Osteocyte (in vitro differentiated cells): ENCODE measurements around the gene ITK. TPM values are rescaled to one million over a fixed set of nuclear protein-coding genes. Genes with fewer than 3 reads are reported as not detected.
"Not testable (repeated sequence)": the region's sequence is repeated elsewhere in the genome, so short reads cannot be mapped to it uniquely, and the experiment has no call there.

ENCODE experiments used
- DNase-seq: peaks from one replicate; pipeline ENCODE4 v3.0.0; 2021; ENCODE audit warnings: mixed read lengths; ENCODE audit not compliant: unreplicated experiment; ENCODE audit errors: extremely low spot score
- H3K27ac Mint-ChIP-seq: one replicate; pipeline ENCODE4 v1.8.0; 2021; ENCODE audit warnings: mild to moderate bottlenecking, mixed read lengths; ENCODE audit not compliant: unreplicated experiment
- H3K27me3 Mint-ChIP-seq: one replicate; pipeline ENCODE4 v1.8.0; 2021; ENCODE audit warnings: mixed read lengths; ENCODE audit not compliant: unreplicated experiment
- H3K36me3 Mint-ChIP-seq: one replicate; pipeline ENCODE4 v1.8.0; 2021; ENCODE audit warnings: mixed read lengths; ENCODE audit not compliant: unreplicated experiment
- H3K4me1 Mint-ChIP-seq: one replicate; pipeline ENCODE4 v1.8.0; 2021; ENCODE audit warnings: mixed read lengths; ENCODE audit not compliant: unreplicated experiment
- H3K4me3 Mint-ChIP-seq: one replicate; pipeline ENCODE4 v1.8.0; 2021; ENCODE audit warnings: mild to moderate bottlenecking, moderate library complexity, mixed read lengths; ENCODE audit not compliant: unreplicated experiment
- H3K9me3 Mint-ChIP-seq: one replicate; pipeline ENCODE4 v1.8.0; 2021; ENCODE audit warnings: mixed read lengths; ENCODE audit not compliant: unreplicated experiment
- total RNA-seq: library from RNA; stranded (reverse); gene quantifications from 2 replicates; pipeline ENCODE4 v1.2.1, GENCODE V29; 2021
- TF ChIP-seq, protein P1 (sequence below): fragments of 200-600 bp; sonication (generic); IDR thresholded peaks from 2 replicates; pipeline ENCODE4 v1.5.0; 2021; ENCODE audit warnings: antibody characterized with exemption, mild to moderate bottlenecking, moderate library complexity

The ITK gene
- total RNA-seq, 1 donor from 2014 or later: not detected

- Mint-ChIP-seq H3K27ac (no peak overlapping the region), H3K9me3 (no peaks in the 10 kb centered on the region), H3K36me3 (no peaks in the 10 kb centered on the region), H3K4me3 (no peak overlapping the region), H3K27me3 (peaks cover 55% of the 10 kb centered on the region), H3K4me1 (no peaks in the 10 kb centered on the region)
- TF ChIP-seq, protein P1, sequence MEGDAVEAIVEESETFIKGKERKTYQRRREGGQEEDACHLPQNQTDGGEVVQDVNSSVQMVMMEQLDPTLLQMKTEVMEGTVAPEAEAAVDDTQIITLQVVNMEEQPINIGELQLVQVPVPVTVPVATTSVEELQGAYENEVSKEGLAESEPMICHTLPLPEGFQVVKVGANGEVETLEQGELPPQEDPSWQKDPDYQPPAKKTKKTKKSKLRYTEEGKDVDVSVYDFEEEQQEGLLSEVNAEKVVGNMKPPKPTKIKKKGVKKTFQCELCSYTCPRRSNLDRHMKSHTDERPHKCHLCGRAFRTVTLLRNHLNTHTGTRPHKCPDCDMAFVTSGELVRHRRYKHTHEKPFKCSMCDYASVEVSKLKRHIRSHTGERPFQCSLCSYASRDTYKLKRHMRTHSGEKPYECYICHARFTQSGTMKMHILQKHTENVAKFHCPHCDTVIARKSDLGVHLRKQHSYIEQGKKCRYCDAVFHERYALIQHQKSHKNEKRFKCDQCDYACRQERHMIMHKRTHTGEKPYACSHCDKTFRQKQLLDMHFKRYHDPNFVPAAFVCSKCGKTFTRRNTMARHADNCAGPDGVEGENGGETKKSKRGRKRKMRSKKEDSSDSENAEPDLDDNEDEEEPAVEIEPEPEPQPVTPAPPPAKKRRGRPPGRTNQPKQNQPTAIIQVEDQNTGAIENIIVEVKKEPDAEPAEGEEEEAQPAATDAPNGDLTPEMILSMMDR: no peak
- DNase-seq: no peak
These were observed 1.6 kb downstream of the ITK start for GRCh38 chr5:157182143-157182757.

DNA sequence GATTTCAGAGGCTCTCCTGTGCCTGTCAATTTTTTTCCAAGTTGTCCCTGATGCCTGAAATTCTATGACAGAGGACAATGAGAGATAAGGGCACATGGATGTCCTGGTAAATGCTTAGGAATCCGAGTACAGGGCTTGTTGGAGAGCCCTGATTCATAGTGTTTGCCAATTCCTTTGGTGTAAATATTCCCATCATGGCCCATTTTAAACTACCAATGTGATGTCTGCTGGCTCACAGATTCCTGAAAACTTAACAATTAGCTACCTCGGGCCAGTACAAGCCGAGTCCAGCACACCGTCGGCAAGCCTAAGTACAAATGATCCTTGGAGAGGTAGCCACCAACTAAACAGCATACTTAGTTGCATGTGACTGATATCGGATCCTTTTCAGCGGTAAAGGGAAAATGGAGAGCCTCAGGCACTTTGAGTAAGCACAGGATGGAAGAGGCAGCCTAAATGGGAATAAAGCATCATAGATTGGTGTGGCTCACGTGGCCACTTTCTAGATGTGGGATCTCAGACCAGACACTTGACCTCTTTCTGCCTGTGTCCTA lies 3.6 kb downstream of the ITK start:
- DNase-seq: no peak
- H3K4me1 Mint-ChIP-seq: no peaks in the 10 kb centered on the region
- no peaks in the 10 kb centered on the region for H3K36me3 Mint-ChIP-seq
- peaks cover 57% of the 10 kb centered on the region for H3K27me3 Mint-ChIP-seq
- no peak overlapping the region for H3K27ac Mint-ChIP-seq
- TF ChIP-seq, protein P1: no peak
- H3K9me3 Mint-ChIP-seq: no peaks in the 10 kb centered on the region
- no peak overlapping the region for H3K4me3 Mint-ChIP-seq

GRCh38 chr5:157185122-157185521 lies 4.5 kb downstream of the ITK start:
- DNase-seq, H3K36me3 Mint-ChIP-seq, H3K4me3 Mint-ChIP-seq, H3K9me3 Mint-ChIP-seq, H3K27ac Mint-ChIP-seq, H3K4me1 Mint-ChIP-seq: not testable (repeated sequence)
- H3K27me3 Mint-ChIP-seq: peaks cover 55% of the 10 kb centered on the region

DNA sequence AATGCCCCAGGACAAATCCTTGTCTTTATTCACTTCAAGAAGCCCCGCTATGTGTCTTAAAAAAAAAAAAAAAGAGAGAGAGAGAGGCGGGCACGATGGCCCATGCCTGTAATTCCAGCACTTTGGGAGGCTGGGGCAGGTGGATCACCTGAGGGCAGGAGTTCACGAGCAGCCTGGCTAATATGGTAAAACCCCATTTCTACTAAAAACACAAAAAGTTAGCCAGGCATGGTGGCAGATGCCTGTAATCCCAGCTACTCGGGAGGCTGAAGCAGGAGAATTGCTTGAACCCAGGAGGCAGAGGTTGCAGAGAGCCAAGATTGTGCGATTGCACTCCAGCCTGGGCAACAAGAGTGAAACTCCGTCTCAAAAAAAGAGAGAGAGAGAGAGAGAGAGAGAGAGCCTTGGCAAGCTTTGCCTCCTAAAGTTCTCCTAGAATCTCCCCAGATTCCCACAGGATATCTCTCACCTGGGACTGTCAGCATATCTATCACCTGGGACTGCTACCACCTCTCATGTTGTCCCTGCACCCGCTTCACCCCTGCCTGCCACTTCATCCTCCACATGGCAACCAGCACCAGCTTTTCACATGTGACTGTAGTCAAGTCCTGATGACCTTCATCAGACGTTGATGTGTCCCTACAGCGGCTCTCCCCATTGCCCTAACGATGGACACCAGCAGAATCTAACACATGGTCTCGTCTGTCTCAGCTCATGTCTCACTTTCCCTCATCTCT lies 5.8 kb downstream of the ITK start:
- H3K27me3 Mint-ChIP-seq: peaks cover 52% of the 10 kb centered on the region
- H3K4me3 Mint-ChIP-seq: no peak overlapping the region
- no peaks in the 10 kb centered on the region for H3K9me3 Mint-ChIP-seq
- no peaks in the 10 kb centered on the region for H3K36me3 Mint-ChIP-seq
- no peaks in the 10 kb centered on the region for H3K4me1 Mint-ChIP-seq
- H3K27ac Mint-ChIP-seq: no peak overlapping the region
- TF ChIP-seq, protein P1: no peak
- DNase-seq: no peak

DNA sequence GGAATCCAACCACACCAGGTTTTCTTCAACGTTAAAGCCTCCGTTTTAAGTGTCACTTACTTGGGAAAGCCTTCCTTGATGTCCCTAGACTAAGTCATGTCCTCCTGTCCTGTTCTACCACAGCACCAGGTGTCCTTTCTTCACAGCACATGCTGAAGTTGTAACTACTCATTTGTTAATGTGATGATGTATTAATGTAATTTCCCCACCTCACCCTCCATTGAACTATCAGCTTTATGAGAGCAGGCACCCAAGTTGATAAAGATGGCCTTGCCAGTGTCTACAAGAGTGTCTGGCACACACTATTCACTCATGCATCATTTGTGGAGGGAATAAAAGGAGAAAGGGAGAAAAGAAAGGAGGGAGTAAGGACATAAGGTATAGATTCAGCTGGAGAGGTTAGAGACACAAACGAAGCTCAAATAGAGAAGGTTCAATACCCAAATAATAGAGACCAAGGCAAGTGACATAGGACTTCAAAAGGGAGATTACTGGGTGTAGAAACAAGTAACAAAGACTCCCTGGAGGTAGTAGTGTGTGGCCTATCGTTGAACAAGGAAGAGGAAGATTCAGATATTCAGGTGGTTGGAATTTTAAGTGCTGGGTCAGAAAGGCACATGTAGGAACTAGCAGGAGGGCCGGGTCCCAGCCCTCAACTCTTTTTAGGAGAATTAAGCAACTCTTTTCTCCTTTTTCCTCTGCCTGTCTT lies 6.6 kb downstream of the ITK start:
- Mint-ChIP-seq H3K4me1 (no peaks in the 10 kb centered on the region), H3K27me3 (peaks cover 49% of the 10 kb centered on the region), H3K27ac (no peak overlapping the region), H3K36me3 (no peaks in the 10 kb centered on the region), H3K4me3 (no peak overlapping the region), H3K9me3 (no peaks in the 10 kb centered on the region)
- DNase-seq: no peak
- TF ChIP-seq, protein P1: no peak
